Mesenteric fat pad (tissue), 1 donor: ENCODE results near the gene SSR4. TPM values are rescaled to one million over a fixed set of nuclear protein-coding genes. Genes with fewer than 3 reads are reported as not detected.

Experiments used
- DNase-seq: peaks from one replicate; pipeline ENCODE4 v3.0.0-alpha.2; 2020; ENCODE audit warnings: low spot score
- total RNA-seq: library from RNA; stranded (reverse); fragmentation: NEBNext Ultra II Directional; extraction: Animal tissue kit (Norgen Biotek cat#: 25700); gene quantifications from one replicate; pipeline ENCODE4 v1.2.1, GENCODE V29; 2021
- donor health status: DM: yes; HTN: yes; CAD: no.

Gene SSR4
- total RNA-seq, 1 donor from 2014 or later = 191 TPM

DNA sequence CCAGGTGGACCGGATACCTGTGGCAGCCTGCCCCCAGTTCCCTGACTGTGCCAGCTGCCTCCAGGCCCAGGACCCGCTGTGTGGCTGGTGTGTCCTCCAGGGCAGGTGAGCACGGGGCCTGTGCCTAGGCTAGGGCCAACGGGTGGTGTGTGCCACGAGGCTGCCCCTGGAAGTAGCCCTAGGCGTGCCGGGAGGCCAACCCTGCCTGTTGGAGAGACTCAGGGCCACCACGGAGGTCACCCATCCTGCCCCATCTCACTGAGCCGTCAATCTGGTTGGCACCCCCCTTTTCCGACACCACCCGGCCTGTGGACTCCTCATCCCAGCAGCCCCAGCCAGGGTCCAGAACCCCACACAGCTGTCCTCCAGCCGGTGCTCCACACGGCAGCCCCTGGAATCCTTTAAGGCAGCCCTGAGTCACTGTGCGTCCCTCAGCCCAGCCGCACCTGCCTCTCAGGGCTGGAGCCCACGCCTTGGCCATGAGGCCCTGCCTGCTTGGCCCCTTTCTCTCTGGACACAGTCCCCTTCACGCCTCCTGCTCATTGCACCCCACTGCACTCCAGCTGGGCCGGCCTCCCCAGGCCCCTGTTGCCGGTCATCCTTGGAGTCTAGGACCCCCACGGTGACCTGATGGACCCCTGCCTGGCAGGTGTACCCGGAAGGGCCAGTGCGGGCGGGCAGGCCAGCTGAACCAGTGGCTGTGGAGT, 25.2 kb upstream of the SSR4 start:
- no peak for DNase-seq

DNA sequence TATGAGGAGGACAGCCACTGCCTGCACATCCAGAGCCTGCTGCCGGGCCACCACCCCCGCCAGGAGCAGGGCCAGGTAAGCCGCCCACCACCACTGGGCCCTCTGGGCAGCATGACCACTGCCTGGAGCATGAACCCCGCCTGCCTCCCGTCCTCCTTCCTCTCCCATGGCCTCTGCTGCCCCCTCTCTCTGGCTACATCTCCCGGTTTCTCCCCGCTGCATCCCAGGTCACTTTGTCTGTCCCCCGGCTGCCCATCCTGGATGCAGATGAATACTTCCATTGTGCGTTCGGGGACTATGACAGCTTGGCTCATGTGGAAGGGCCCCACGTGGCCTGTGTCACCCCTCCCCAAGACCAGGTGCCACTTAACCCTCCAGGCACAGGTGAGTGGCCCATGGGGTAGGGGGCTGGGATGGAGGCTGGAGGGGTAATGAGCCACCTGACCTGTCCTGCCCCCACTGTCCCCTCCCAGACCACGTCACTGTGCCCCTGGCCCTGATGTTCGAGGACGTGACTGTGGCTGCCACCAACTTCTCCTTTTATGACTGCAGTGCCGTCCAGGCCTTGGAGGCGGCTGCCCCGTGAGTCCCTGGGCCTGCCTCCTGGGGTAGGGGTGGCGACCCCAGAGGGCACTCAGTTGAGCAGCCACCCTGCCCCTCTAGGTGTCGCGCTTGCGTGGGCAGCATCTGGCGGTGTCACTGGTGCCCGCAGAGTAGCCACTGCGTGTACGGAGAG, 24.4 kb upstream of the SSR4 start:
- DNase-seq = no peak

DNA sequence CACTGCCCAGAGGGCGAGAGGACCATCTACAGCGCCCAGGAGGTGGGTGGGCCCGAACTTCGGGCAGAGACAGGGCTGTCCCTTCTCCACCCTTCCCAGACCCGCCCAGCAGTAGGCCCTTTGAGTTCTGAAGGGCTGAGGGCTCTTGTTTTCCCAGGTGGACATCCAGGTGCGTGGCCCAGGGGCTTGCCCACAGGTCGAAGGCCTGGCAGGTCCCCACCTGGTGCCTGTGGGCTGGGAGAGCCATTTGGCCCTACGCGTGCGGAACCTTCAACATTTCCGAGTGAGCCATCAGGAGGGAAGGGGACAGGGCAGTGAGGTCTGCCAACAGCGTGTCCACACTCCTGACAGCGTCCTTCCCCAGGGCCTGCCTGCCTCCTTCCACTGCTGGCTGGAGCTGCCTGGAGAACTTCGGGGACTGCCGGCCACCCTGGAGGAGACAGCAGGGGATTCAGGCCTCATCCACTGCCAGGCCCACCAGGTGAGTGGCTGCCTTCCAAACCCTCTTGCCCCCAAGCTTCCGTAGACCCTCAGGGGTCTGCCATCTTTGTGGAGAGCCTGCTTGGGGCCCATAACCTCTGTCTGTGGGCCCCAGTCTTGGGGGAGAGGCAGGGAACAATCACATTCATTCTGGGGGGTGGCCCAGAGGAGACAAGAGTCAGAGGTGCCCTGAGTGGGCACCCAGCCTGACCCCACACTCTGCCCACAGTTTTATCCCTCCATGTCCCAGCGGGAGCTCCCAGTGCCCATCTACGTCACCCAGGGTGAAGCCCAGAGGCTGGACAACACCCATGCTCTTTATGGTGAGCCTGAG, 23.7 kb upstream of the SSR4 start:
- no peak for DNase-seq

- DNase-seq = no peak
Measured at GRCh38 chrX:153771415-153772315, 22.8 kb upstream of the SSR4 start.

DNA sequence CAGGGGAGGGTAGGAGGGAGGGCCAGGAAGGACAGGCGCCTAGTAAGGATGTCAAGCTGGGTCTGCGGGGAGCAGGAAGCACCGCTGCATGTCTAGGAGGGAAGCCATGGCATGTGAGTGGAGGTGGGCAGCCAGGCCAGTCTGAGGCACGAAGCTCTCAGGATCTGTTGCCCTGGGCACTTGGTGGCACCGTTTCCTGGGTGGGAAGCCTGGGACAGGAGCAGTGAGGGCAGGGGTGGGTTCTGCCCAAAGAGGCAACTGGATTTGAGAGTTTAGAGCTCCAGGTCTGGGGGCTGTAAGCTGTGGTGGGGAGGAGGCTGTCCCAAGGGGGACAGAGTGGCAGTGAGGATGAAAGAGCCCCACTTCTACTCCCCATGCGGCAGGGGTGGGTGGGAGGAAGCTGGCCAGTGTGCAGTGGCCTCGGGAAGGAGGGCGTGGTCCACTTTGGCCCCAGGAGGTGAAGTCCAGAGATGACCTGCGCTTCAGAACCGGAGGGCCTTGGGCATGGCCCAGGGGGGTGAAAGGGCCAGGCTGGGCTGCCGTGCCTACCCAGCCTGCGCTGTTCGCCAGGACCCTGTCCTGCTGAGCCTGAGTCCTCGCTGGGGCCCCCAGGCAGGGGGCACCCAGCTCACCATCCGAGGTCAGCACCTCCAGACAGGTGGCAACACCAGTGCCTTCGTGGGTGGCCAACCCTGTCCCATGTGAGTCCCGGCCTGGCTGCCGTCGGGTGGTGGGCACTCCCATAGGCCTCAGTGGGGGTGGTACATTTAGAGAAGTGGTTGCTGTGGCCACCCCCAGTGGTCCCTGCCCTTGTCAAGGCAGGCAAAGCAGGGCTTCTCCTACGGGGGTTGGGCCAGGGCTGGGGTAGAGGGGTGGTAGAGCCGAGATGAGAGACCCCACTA, 21.9 kb upstream of the SSR4 start:
- no peak for DNase-seq

DNA sequence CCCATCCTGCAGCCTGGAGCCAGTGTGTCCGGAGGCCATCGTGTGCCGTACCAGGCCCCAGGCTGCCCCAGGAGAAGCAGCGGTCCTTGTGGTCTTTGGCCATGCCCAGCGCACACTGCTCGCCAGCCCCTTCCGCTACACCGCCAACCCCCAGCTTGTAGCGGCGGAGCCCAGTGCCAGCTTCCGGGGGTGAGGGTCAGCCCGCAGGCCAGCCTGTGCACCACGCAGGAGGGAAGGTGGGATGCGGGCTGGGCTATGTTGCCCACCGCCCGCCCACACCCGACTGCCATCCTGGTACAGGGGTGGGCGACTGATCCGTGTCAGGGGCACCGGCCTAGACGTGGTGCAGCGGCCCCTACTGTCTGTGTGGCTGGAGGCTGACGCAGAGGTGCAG, 21.3 kb upstream of the SSR4 start:
- no peak for DNase-seq

GRCh38 chrX:153773741-153774575, 20.5 kb upstream of the SSR4 start:
- DNase-seq = no peak

- no peak for DNase-seq
Measured at GRCh38 chrX:153774576-153775292, 19.7 kb upstream of the SSR4 start.

DNA sequence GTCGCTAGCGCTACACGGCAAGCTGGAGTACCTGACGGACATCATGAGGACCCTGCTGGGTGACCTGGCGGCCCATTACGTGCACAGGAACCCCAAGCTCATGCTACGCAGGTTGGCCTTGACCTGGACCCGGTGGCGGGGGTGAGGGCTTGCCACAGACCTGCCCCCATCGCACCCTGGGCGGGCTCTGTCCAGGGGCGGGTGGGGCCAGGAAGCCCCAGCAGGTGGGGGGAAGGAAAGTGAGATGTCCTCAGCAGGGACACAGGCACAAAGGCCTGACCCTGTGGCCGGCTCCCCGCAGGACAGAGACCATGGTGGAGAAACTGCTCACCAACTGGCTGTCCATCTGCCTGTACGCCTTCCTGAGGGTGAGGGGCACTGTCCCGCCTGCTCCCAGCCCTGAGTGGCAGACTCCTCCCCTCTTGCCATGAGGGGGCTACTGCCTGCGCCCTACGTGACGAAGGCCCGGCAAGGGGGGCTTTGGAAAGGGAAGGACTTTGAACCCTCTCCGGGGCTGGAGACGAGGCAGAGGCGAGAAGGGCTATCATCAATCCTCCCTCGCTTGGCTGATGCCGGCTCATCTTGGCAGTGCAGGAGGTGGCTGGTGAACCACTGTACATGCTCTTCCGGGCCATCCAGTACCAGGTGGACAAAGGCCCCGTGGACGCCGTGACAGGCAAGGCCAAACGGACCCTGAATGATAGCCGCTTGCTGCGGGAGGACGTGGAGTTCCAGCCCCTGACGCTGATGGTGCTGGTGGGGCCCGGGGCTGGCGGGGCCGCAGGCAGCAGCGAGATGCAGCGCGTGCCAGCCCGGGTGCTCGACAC, 19.0 kb upstream of the SSR4 start:
- DNase-seq = no peak

- no peak for DNase-seq
Measured at GRCh38 chrX:153776120-153776599, 18.3 kb upstream of the SSR4 start.

GRCh38 chrX:153776611-153777045, 17.8 kb upstream of the SSR4 start:
- no peak for DNase-seq

DNA sequence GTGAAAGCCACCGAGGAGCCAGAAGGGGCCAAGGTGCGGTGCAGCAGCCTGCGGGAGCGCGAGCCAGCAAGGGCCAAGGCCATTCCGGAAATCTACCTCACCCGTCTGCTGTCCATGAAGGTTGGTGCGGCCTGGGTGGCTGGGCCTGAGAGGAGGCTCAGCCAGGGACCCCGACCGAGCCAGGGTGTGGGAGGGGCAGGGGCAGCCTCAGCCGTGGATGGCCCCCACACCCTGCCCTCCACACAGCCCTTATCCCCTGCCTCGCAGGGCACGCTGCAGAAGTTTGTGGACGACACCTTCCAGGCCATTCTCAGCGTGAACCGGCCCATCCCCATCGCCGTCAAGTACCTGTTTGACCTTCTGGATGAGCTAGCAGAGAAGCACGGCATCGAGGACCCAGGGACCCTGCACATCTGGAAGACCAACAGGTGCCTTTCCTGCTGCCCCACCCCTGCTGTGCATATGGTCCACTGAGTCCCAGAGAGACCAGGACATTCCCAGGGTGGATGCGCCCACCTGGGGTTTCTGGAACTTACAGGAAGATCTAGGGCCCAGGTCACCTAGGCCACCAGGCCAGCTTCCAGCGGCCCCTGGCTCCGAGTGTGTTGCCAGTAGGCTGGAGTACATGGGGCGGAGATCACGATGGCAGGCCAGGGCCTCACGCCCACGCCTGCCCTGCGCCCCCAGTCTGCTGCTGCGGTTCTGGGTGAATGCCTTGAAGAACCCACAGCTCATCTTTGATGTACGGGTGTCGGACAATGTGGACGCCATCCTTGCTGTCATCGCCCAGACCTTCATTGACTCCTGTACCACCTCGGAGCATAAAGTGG, 17.0 kb upstream of the SSR4 start:
- no peak for DNase-seq

GRCh38 chrX:153778181-153778580, 16.3 kb upstream of the SSR4 start:
- no peak for DNase-seq

- DNase-seq = no peak
Measured at GRCh38 chrX:153778684-153779101, 15.8 kb upstream of the SSR4 start.

DNA sequence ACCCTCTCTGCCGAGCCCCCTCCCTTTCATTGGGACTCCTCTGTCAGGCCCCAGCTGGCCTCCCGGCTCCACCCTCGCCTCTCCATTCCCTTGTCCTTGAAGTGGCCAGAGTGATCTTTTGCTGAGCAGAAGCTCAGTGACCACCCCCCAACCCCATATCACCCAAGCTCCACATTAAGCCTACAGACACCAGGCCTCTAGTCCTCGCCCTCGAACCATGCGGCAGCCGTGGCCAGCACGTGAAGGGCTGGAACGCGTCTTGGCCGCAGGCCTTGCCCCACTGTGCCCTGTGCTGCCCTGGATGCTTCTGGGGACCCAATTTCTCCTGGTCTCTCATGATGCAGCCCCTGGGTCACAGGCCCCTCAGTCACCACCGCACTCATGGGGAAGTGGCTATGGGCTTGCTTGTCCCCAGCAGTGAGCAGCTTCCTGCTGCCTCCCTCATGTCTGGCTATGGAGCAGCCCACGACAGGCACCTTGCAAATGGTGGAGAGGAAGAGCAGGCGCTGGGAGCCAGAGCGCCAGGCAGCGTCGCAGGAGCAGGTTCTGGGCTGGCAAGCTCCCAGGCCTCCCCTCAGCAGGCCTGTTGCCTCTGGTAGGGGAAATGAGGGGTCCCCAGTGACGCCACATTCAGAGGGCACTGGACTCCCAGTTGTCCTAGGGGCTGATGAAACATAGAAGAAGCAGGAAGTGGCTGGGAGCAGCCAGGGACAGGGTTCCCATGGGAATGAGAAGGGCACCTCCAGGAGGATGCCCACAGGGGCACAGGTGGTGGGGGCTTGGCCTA, 14.4 kb upstream of the SSR4 start:
- DNase-seq = no peak
